ENCODE data around the gene SPATA20.

SPATA20 gene

GRCh38 chr17:50596191-50597037, 49.4 kb downstream of the SPATA20 start:
- H3K4me1 ChIP-seq (ENCODE audit: control insufficient read depth, insufficient read depth, low read length): peaks cover 34% of the 10 kb centered on the region
- 79 to 82% methylated on average over 34 of the region's 34 CpGs for WGBS, 2 experiments

DNA sequence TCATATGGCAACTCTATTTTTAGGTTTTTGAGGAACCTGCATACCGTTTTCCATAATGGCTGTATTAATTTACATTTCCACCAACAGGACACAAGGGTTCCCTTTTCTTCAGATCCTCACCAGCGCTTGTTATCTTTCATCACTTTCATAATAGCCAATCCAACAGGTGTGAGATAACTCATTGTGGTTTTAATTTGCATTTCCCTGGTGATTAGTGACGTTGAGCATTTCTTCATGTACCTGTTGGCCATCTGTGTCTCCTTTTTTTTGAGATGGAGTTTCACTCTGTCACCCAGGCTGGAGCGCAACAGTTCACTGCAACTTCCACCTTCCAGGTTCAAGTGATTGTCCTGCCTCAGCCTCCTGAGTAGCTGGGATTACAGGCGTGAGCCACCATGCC, 51.5 kb downstream of the SPATA20 start:
- Histone ChIP-seq H3K9me3 (ENCODE audit: control insufficient read depth, low read length) (no peaks in the 10 kb centered on the region), H3K4me3 (ENCODE audit: insufficient read depth, low read depth, low read length) (no peak overlapping the region), H3K36me3 (ENCODE audit: control insufficient read depth, insufficient read depth, low read length) (no peaks in the 10 kb centered on the region), H3K27me3 (ENCODE audit: control insufficient read depth, insufficient read depth, low read length, poor library complexity, severe bottlenecking) (no peaks in the 10 kb centered on the region), H3K4me1 (ENCODE audit: control insufficient read depth, insufficient read depth, low read length) (peaks cover 25% of the 10 kb centered on the region), H3K27ac (ENCODE audit: insufficient read depth, low read depth, low read length, poor library complexity, severe bottlenecking) (no peak overlapping the region)
- WGBS, 2 experiments: 96 to 97% methylated on average over 5 of the region's 5 CpGs

More at GRCh38 chr17:50596191-50597037, 49.4 kb downstream of the SPATA20 start:
- H3K27ac ChIP-seq (ENCODE audit: insufficient read depth, low read depth, low read length, poor library complexity, severe bottlenecking): no peak overlapping the region
- H3K9me3 ChIP-seq (ENCODE audit: control insufficient read depth, low read length): no peaks in the 10 kb centered on the region
- no peaks in the 10 kb centered on the region for H3K27me3 ChIP-seq (ENCODE audit: control insufficient read depth, insufficient read depth, low read length, poor library complexity, severe bottlenecking)
- no peaks in the 10 kb centered on the region for H3K36me3 ChIP-seq (ENCODE audit: control insufficient read depth, insufficient read depth, low read length)
- H3K4me3 ChIP-seq (ENCODE audit: insufficient read depth, low read depth, low read length): no peak overlapping the region

DNA sequence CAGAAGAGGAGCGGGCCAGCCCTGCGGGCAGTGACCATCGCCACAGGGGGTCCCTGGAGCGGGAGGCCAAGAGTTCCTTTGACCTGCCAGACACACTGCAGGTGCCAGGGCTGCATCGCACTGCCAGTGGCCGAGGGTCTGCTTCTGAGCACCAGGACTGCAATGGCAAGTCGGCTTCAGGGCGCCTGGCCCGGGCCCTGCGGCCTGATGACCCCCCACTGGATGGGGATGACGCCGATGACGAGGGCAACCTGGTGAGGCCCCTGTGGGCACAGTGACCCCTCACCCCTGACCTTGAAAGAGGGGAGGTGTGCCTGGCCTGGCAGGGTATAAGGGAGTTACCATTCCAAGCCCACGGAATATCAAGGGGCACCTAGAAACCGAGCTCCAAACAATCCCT, 52.6 kb downstream of the SPATA20 start:
- H3K4me1 ChIP-seq (ENCODE audit: control insufficient read depth, insufficient read depth, low read length): peaks cover 13% of the 10 kb centered on the region

DNA sequence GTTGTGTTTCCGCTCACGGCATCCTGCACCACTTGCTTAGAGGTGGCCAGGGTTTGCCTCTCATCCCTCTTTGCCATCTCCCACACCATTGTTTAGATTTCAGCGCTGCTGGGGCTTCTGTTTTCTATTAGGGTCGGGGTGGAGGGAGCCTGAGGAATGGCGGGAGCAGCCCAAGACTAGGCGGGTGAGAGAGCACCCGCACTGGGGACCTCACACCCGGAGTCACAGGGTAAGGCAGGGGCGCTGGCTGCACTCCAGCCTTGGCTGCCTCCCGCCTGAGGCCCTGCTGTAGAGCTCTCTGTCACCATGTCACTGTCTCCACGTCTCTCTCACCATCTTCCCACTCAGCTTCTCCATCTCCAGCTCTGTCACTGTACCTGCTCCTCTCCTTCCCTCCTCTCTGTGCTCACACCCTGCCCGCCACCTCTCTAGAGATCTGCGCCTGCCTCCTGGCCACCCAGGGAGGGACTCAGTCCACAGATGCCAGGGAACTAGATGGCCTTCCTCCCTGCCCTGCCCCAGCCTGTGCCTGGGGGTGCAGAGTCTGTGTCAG, 54.9 kb downstream of the SPATA20 start:
- Histone ChIP-seq H3K27ac (ENCODE audit: insufficient read depth, low read depth, low read length, poor library complexity, severe bottlenecking) (no peak overlapping the region), H3K4me1 (ENCODE audit: control insufficient read depth, insufficient read depth, low read length) (peaks cover 8% of the 10 kb centered on the region), H3K36me3 (ENCODE audit: control insufficient read depth, insufficient read depth, low read length) (no peaks in the 10 kb centered on the region), H3K27me3 (ENCODE audit: control insufficient read depth, insufficient read depth, low read length, poor library complexity, severe bottlenecking) (no peaks in the 10 kb centered on the region), H3K9me3 (ENCODE audit: control insufficient read depth, low read length) (no peaks in the 10 kb centered on the region), H3K4me3 (ENCODE audit: insufficient read depth, low read depth, low read length) (no peak overlapping the region)
- WGBS, 2 experiments: 89 to 92% methylated on average over 11 to 13 of the region's 13 CpGs

More for the DNA sequence above, 52.6 kb downstream of the SPATA20 start:
- Histone ChIP-seq H3K27me3 (ENCODE audit: control insufficient read depth, insufficient read depth, low read length, poor library complexity, severe bottlenecking) (no peaks in the 10 kb centered on the region), H3K9me3 (ENCODE audit: control insufficient read depth, low read length) (no peaks in the 10 kb centered on the region), H3K27ac (ENCODE audit: insufficient read depth, low read depth, low read length, poor library complexity, severe bottlenecking) (no peak overlapping the region), H3K4me3 (ENCODE audit: insufficient read depth, low read depth, low read length) (no peak overlapping the region), H3K36me3 (ENCODE audit: control insufficient read depth, insufficient read depth, low read length) (no peaks in the 10 kb centered on the region)
- 90 to 91% methylated on average over 15 of the region's 15 CpGs for WGBS, 2 experiments

GRCh38 chr17:50602836-50603235, 55.9 kb downstream of the SPATA20 start:
- Histone ChIP-seq H3K4me1 (ENCODE audit: control insufficient read depth, insufficient read depth, low read length) (peaks cover 8% of the 10 kb centered on the region), H3K27ac (ENCODE audit: insufficient read depth, low read depth, low read length, poor library complexity, severe bottlenecking) (no peak overlapping the region), H3K4me3 (ENCODE audit: insufficient read depth, low read depth, low read length) (no peak overlapping the region), H3K9me3 (ENCODE audit: control insufficient read depth, low read length) (no peaks in the 10 kb centered on the region), H3K27me3 (ENCODE audit: control insufficient read depth, insufficient read depth, low read length, poor library complexity, severe bottlenecking) (no peaks in the 10 kb centered on the region), H3K36me3 (ENCODE audit: control insufficient read depth, insufficient read depth, low read length) (no peaks in the 10 kb centered on the region)
- WGBS, 2 experiments: 94% methylated on average over 18 of the region's 18 CpGs

DNA sequence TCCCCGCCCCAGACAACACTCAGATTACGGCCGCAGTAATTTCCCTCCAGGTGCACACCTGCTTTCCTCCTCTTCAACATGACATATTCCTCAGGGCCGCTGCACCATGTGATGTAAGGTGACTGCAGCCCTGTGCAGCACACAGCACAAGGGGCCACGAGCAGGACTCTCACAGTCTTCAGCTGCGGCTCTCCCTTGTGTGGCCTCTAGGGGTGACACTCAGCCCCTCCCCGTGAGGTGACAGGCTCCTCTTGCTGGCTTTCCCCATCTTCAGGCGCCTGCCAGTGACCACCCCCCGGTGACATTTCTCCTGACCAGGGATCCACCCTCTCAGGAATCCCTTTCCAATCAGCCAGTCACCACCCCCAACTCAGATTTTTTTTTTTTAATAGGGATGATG, 56.4 kb downstream of the SPATA20 start:
- no peak overlapping the region for H3K4me3 ChIP-seq (ENCODE audit: insufficient read depth, low read depth, low read length)
- no peaks in the 10 kb centered on the region for H3K36me3 ChIP-seq (ENCODE audit: control insufficient read depth, insufficient read depth, low read length)
- WGBS, 2 experiments: 71% methylated on average over 9 of the region's 9 CpGs
- no peaks in the 10 kb centered on the region for H3K9me3 ChIP-seq (ENCODE audit: control insufficient read depth, low read length)
- no peaks in the 10 kb centered on the region for H3K27me3 ChIP-seq (ENCODE audit: control insufficient read depth, insufficient read depth, low read length, poor library complexity, severe bottlenecking)
- no peak overlapping the region for H3K27ac ChIP-seq (ENCODE audit: insufficient read depth, low read depth, low read length, poor library complexity, severe bottlenecking)
- H3K4me1 ChIP-seq (ENCODE audit: control insufficient read depth, insufficient read depth, low read length): peaks cover 8% of the 10 kb centered on the region

- H3K9me3 ChIP-seq (ENCODE audit: control insufficient read depth, low read length): no peaks in the 10 kb centered on the region
- no peak overlapping the region for H3K4me3 ChIP-seq (ENCODE audit: insufficient read depth, low read depth, low read length)
- WGBS, 2 experiments: 56 to 57% methylated on average over 13 of the region's 13 CpGs
- H3K36me3 ChIP-seq (ENCODE audit: control insufficient read depth, insufficient read depth, low read length): no peaks in the 10 kb centered on the region
- no peak overlapping the region for H3K27ac ChIP-seq (ENCODE audit: insufficient read depth, low read depth, low read length, poor library complexity, severe bottlenecking)
- peaks cover 18% of the 10 kb centered on the region for H3K4me1 ChIP-seq (ENCODE audit: control insufficient read depth, insufficient read depth, low read length)
- H3K27me3 ChIP-seq (ENCODE audit: control insufficient read depth, insufficient read depth, low read length, poor library complexity, severe bottlenecking): no peaks in the 10 kb centered on the region
These were observed 57.5 kb downstream of the SPATA20 start for GRCh38 chr17:50604513-50604912.

DNA sequence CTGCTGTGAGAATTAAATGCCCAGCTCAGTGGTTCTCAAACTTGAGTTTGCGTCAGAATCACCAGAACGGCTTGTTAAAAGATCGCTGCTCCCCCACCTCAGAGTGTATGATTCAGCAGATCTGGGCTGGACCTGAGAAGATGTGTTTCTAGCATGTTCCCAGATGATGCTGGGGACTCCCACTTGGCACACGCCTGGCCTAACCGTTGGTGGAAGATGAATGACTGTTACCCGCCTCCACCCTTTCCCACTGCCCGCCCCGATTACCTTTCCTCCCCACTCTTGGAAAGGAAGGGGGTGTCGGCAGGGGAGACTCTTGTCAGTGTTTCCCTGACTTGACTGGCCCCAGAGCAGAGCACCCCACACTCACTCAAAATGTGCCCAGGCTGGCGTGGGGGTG, 58.5 kb downstream of the SPATA20 start:
- WGBS, 2 experiments: 90 to 94% methylated on average over 10 of the region's 10 CpGs
- no peaks in the 10 kb centered on the region for H3K9me3 ChIP-seq (ENCODE audit: control insufficient read depth, low read length)
- H3K4me1 ChIP-seq (ENCODE audit: control insufficient read depth, insufficient read depth, low read length): peaks cover 23% of the 10 kb centered on the region
- no peak overlapping the region for H3K27ac ChIP-seq (ENCODE audit: insufficient read depth, low read depth, low read length, poor library complexity, severe bottlenecking)
- H3K36me3 ChIP-seq (ENCODE audit: control insufficient read depth, insufficient read depth, low read length): no peaks in the 10 kb centered on the region
- no peak overlapping the region for H3K4me3 ChIP-seq (ENCODE audit: insufficient read depth, low read depth, low read length)
- H3K27me3 ChIP-seq (ENCODE audit: control insufficient read depth, insufficient read depth, low read length, poor library complexity, severe bottlenecking): no peaks in the 10 kb centered on the region
